Skeletal muscle satellite cell (primary cell): ENCODE measurements around the gene LAMB4.

Source experiments
- H3K27me3 ChIP-seq: 2 replicates; pipeline ENCODE4 v1.7.0; 2013; ENCODE audit warnings: low read length; ENCODE audit not compliant: control insufficient read depth, insufficient read depth
- H3K36me3 ChIP-seq: 2 replicates; pipeline ENCODE4 v1.7.0; 2013; ENCODE audit warnings: mild to moderate bottlenecking, control low read depth, low read length; ENCODE audit not compliant: insufficient read depth
- H3K4me1 ChIP-seq: 2 replicates; pipeline ENCODE4 v1.7.0; 2013; ENCODE audit warnings: low read length; ENCODE audit not compliant: control insufficient read depth, insufficient read depth
- H3K4me2 ChIP-seq: 2 replicates; pipeline ENCODE4 v1.7.0; 2013; ENCODE audit warnings: mild to moderate bottlenecking, low read length
- H3K4me3 ChIP-seq: 2 replicates; pipeline ENCODE4 v1.7.0; 2013; ENCODE audit warnings: low read length
- H3K9ac ChIP-seq: 2 replicates; pipeline ENCODE4 v1.7.0; 2013; ENCODE audit warnings: mild to moderate bottlenecking, low read depth, low read length, moderate library complexity
- H3K9me3 ChIP-seq: replicated peaks from 2 replicates; pipeline ENCODE4 v1.7.0; 2013; ENCODE audit warnings: mild to moderate bottlenecking, control low read depth, low read length

LAMB4 gene

GRCh38 chr7:108077709-108078108 is 52.5 kb downstream of the LAMB4 start:
- no peaks in the 10 kb centered on the region for H3K27me3 ChIP-seq

GRCh38 chr7:108076156-108076555 is 54.0 kb downstream of the LAMB4 start:
- Histone ChIP-seq H3K4me3 (no peak overlapping the region), H3K36me3 (no peaks in the 10 kb centered on the region), H3K9me3 (no peaks in the 10 kb centered on the region), H3K9ac (no peak overlapping the region), H3K27me3 (no peaks in the 10 kb centered on the region), H3K4me2 (no peak overlapping the region), H3K4me1 (peaks cover 26% of the 10 kb centered on the region)

More at GRCh38 chr7:108077709-108078108, 52.5 kb downstream of the LAMB4 start:
- peaks cover 26% of the 10 kb centered on the region for H3K4me1 ChIP-seq
- no peaks in the 10 kb centered on the region for H3K9me3 ChIP-seq
- H3K4me3 ChIP-seq, result no peak overlapping the region
- no peaks in the 10 kb centered on the region for H3K36me3 ChIP-seq
- H3K4me2 ChIP-seq, result no peak overlapping the region
- no peak overlapping the region for H3K9ac ChIP-seq

- Histone ChIP-seq H3K4me2 (no peak overlapping the region), H3K27me3 (no peaks in the 10 kb centered on the region), H3K9me3 (no peaks in the 10 kb centered on the region), H3K9ac (no peak overlapping the region), H3K36me3 (no peaks in the 10 kb centered on the region), H3K4me1 (peaks cover 4% of the 10 kb centered on the region), H3K4me3 (no peak overlapping the region)
Measured at GRCh38 chr7:108073305-108074070, 56.7 kb downstream of the LAMB4 start.

GRCh38 chr7:108072739-108073138 is 57.4 kb downstream of the LAMB4 start:
- no peak overlapping the region for H3K9ac ChIP-seq
- H3K4me2 ChIP-seq, result no peak overlapping the region
- H3K9me3 ChIP-seq, result no peaks in the 10 kb centered on the region
- no peak overlapping the region for H3K4me3 ChIP-seq
- H3K4me1 ChIP-seq, result no peaks in the 10 kb centered on the region
- H3K27me3 ChIP-seq, result no peaks in the 10 kb centered on the region
- H3K36me3 ChIP-seq, result no peaks in the 10 kb centered on the region

- Histone ChIP-seq H3K36me3 (no peaks in the 10 kb centered on the region), H3K27me3 (no peaks in the 10 kb centered on the region), H3K9ac (no peak overlapping the region), H3K4me1 (no peaks in the 10 kb centered on the region), H3K9me3 (no peaks in the 10 kb centered on the region), H3K4me3 (no peak overlapping the region), H3K4me2 (no peak overlapping the region)
Measured at GRCh38 chr7:108072116-108072515, 58.0 kb downstream of the LAMB4 start.

GRCh38 chr7:108071551-108071950 is 58.6 kb downstream of the LAMB4 start:
- Histone ChIP-seq H3K4me1 (no peaks in the 10 kb centered on the region), H3K27me3 (no peaks in the 10 kb centered on the region), H3K4me3 (no peak overlapping the region), H3K4me2 (no peak overlapping the region), H3K9ac (no peak overlapping the region), H3K36me3 (no peaks in the 10 kb centered on the region), H3K9me3 (no peaks in the 10 kb centered on the region)

GRCh38 chr7:108069646-108070045 is 60.5 kb downstream of the LAMB4 start:
- H3K4me3 ChIP-seq, result no peak overlapping the region
- H3K4me2 ChIP-seq, result no peak overlapping the region
- no peaks in the 10 kb centered on the region for H3K36me3 ChIP-seq
- H3K9me3 ChIP-seq, result no peaks in the 10 kb centered on the region
- H3K9ac ChIP-seq, result no peak overlapping the region
- no peaks in the 10 kb centered on the region for H3K27me3 ChIP-seq
- H3K4me1 ChIP-seq, result no peaks in the 10 kb centered on the region

GRCh38 chr7:108067844-108068243 is 62.3 kb downstream of the LAMB4 start:
- no peak overlapping the region for H3K9ac ChIP-seq
- no peaks in the 10 kb centered on the region for H3K9me3 ChIP-seq
- H3K4me2 ChIP-seq, result no peak overlapping the region
- H3K36me3 ChIP-seq, result no peaks in the 10 kb centered on the region
- no peak overlapping the region for H3K4me3 ChIP-seq
- H3K27me3 ChIP-seq, result no peaks in the 10 kb centered on the region
- no peaks in the 10 kb centered on the region for H3K4me1 ChIP-seq

- H3K9ac ChIP-seq, result no peak overlapping the region
- no peak overlapping the region for H3K4me2 ChIP-seq
- H3K36me3 ChIP-seq, result no peaks in the 10 kb centered on the region
- H3K9me3 ChIP-seq, result no peaks in the 10 kb centered on the region
- no peaks in the 10 kb centered on the region for H3K27me3 ChIP-seq
- H3K4me3 ChIP-seq, result no peak overlapping the region
- peaks cover 10% of the 10 kb centered on the region for H3K4me1 ChIP-seq
Measured at GRCh38 chr7:108066486-108066885, 63.7 kb downstream of the LAMB4 start.

- Histone ChIP-seq H3K4me2 (no peak overlapping the region), H3K9ac (no peak overlapping the region), H3K9me3 (no peaks in the 10 kb centered on the region), H3K4me3 (no peak overlapping the region), H3K36me3 (no peaks in the 10 kb centered on the region), H3K27me3 (no peaks in the 10 kb centered on the region), H3K4me1 (peaks cover 10% of the 10 kb centered on the region)
Measured at GRCh38 chr7:108063520-108063933, 66.6 kb downstream of the LAMB4 start.

GRCh38 chr7:108062250-108063014 is 67.7 kb downstream of the LAMB4 start:
- H3K4me3 ChIP-seq, result no peak overlapping the region
- H3K4me1 ChIP-seq, result peaks cover 10% of the 10 kb centered on the region
- no peaks in the 10 kb centered on the region for H3K9me3 ChIP-seq
- H3K36me3 ChIP-seq, result no peaks in the 10 kb centered on the region
- H3K4me2 ChIP-seq, result no peak overlapping the region
- H3K9ac ChIP-seq, result no peak overlapping the region
- no peaks in the 10 kb centered on the region for H3K27me3 ChIP-seq
